ENCODE data around the gene TP53BP1.

DNA sequence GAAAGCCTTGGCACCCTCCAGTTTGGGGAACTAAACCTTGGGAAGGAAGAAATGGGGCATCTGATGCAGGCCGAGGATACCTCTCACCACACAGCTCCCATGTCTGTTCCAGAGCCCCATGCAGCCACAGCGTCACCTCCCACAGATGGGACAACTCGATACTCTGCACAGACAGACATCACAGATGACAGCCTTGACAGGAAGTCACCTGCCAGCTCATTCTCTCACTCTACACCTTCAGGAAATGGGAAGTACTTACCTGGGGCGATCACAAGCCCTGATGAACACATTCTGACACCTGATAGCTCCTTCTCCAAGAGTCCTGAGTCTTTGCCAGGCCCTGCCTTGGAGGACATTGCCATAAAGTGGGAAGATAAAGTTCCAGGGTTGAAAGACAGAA, 32.2 kb upstream of the TP53BP1 start:
- TF ChIP-seq, protein P1, sequence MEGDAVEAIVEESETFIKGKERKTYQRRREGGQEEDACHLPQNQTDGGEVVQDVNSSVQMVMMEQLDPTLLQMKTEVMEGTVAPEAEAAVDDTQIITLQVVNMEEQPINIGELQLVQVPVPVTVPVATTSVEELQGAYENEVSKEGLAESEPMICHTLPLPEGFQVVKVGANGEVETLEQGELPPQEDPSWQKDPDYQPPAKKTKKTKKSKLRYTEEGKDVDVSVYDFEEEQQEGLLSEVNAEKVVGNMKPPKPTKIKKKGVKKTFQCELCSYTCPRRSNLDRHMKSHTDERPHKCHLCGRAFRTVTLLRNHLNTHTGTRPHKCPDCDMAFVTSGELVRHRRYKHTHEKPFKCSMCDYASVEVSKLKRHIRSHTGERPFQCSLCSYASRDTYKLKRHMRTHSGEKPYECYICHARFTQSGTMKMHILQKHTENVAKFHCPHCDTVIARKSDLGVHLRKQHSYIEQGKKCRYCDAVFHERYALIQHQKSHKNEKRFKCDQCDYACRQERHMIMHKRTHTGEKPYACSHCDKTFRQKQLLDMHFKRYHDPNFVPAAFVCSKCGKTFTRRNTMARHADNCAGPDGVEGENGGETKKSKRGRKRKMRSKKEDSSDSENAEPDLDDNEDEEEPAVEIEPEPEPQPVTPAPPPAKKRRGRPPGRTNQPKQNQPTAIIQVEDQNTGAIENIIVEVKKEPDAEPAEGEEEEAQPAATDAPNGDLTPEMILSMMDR (IDR thresholded peaks at IDR 0.05): no peak
- no peak for TF ChIP-seq POLR2A (IDR thresholded peaks at IDR 0.05)
